GM21367 (cell line): ENCODE data around the gene DCST1.
"Not testable (repeated sequence)": the region's sequence is repeated elsewhere in the genome, so short reads cannot be mapped to it uniquely, and the experiment has no call there.

Source experiments
- ATAC-seq: cut with Tn5 transposase; IDR thresholded peaks from one replicate; pipeline ENCODE4 v1.9.1; 2021; ENCODE audit not compliant: unreplicated experiment

DCST1 gene, protein sequence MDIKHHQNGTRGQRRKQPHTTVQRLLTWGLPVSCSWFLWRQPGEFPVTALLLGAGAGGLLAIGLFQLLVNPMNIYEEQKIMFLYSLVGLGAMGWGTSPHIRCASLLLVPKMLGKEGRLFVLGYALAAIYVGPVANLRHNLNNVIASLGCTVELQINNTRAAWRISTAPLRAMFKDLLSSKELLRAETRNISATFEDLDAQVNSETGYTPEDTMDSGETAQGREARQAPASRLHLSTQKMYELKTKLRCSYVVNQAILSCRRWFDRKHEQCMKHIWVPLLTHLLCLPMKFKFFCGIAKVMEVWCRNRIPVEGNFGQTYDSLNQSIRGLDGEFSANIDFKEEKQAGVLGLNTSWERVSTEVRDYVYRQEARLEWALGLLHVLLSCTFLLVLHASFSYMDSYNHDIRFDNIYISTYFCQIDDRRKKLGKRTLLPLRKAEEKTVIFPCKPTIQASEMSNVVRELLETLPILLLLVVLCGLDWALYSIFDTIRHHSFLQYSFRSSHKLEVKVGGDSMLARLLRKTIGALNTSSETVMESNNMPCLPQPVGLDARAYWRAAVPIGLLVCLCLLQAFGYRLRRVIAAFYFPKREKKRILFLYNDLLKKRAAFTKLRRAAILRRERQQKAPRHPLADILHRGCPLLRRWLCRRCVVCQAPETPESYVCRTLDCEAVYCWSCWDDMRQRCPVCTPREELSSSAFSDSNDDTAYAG

DNA sequence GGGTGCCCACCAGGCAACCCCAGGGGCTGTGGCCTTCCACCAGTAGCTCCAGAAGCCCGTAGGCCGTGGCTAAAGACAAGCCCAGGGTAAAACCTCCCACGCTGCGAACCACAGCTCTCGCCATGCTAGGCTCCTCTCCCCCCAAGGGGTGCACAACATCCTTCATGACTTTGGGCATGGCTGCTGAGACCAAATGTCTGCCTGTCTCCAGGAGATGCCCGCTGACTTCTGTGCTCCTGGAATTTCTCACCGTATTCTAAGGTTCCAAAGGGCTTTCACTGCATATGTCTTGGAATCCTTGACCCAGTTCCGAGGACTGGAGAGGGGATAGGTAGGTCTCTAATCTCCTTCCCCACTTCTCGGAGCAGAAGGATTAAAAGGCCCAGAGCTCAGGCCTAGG, at the start of gene DCST1, which contains the start of gene DCST2:
Gene DCST1 (plus strand): TSS at position 301 of the 400 bp plus-strand sequence. CDS start 213 bp downstream, outside the sequence.
Gene DCST2 (minus strand): TSS at position 258 of the 400 bp plus-strand sequence. CDS start 80 bp downstream, at position 178.
- ATAC-seq = no peak

GRCh38 chr1:154986736-154987135, 46.9 kb upstream of the DCST1 start:
- not testable (repeated sequence) for ATAC-seq

DNA sequence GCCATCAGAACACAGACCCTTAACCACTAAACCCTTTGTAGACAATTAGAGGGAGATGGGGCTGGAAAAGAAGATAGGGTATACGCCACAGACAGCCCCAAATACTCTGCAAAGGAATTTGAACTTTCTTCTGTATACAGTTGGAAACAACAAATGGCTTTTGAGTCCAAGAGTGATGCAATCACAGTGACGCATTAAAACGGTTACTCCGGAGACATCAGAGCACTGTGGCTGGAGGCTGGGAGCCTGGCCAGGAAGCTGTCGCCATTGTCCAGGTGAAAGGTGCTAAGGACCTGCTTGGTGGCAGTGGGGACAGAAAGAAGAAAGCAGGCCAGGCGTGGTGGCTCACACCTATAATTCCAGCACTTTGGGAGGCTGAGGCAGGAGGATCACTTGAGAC, 46.3 kb upstream of the DCST1 start:
- no peak for ATAC-seq

GRCh38 chr1:154988058-154988954, 45.3 kb upstream of the DCST1 start:
- no peak for ATAC-seq

GRCh38 chr1:154989195-154989860, 44.3 kb upstream of the DCST1 start:
- no peak for ATAC-seq

GRCh38 chr1:154990276-154990675, 43.3 kb upstream of the DCST1 start:
- no peak for ATAC-seq

GRCh38 chr1:154992721-154993571, 40.7 kb upstream of the DCST1 start:
- ATAC-seq = no peak

DNA sequence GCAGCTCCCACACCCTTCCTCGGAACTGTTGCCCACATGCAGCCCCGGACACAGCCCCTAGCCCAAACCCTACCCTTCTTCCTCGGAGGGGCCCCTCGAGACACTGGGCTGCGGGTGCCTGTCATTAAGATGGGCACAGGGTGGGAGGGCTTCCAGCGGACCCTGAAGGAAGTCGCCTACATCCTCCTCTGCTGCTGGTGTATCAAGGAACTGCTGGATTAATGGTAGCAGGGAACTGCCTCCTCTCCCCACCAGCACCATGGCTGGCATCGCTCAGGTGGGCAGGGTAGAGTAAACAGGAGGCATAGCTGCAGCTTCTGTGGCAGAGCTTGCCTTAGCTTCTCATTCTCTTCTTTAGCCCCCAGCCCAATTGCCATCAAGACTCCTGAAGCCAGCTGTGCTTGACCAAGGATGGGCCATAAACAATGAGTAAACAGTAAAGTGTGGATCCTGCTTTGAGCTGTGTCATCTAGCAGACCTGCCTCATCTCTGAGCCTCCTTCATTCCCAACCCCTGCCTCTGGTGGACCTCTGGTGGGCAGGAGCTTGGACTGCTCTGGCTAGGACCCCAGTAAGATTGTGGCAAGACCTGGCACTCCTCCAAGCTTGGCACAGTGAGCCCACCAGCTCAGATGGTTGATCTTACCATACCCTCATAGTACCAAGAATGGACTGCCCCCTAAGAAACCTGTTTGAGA, 39.9 kb upstream of the DCST1 start, which contains the start of gene LENEP:
Gene LENEP (plus strand): TSS at position 15 of the 697 bp plus-strand sequence. CDS start 22 bp downstream, at position 37.
- ATAC-seq = no peak

DNA sequence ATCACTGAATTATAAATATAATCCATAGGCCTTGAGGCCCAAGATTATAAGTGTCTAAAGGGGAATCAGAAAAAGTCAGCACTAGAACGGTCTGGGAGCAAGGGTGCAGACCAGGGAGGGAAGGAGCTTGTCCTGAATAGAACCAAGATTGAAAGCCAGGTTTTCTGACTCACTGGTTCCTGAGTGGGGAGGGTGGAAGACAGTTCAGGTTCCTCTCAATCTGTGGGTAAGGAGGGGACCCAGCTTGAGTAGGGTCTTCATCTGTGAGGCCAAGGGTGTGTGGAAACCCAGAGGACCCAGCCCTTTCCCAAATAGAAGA, 39.4 kb upstream of the DCST1 start:
- no peak for ATAC-seq

DNA sequence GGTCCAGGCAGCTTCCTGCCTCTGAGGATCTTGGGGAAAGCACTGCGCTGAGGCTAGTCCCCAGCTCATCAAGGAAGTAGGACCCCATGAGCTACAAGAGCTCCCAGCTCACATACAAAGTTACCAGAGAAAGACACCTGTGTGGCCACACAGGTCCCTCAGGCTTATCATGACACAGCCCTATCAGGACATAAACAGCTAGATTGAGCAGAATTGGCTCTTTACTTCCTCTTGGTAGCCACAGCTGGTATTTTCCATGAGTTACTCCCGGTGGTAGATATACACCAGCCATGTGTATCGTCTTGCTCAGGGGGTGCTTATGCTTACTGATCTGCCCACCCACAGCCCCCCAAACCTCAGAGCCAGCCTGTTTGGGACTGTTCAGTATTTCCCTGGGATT, 39.0 kb upstream of the DCST1 start:
- no peak for ATAC-seq

- not testable (repeated sequence) for ATAC-seq
These were observed 38.2 kb upstream of the DCST1 start for GRCh38 chr1:154995301-154995983.

GRCh38 chr1:154996966-154997701, 36.5 kb upstream of the DCST1 start:
- ATAC-seq = no peak

DNA sequence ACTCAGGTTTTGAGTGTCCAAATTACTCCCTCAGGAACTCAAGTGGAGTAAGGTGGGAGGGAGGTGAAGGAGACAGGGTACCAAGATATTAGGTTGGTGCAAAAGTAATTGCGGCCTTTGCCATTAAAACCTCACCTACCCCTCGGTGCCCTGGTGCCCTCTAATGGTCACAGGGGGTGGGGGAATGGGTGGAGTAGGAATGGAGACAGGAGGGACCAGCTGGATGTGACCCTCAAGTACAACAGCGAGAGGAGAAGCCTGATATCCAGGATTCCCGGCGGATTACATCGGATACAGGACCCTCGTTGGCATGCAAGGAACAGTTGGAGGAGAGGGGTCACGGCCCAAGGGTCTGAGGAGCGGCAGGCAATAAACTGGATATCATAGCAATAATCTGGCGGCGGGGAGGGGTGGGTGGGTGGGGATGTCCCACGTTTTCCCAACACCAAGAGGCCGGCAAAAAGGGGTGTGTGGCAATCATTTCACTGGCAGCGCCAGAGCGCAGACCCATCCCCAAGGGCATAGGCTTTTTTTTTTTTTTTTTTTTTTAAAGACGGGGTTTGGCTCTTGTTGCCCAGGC, 35.3 kb upstream of the DCST1 start:
- no peak for ATAC-seq

- ATAC-seq = no peak
These were observed 34.6 kb upstream of the DCST1 start for GRCh38 chr1:154998818-154999570.

DNA sequence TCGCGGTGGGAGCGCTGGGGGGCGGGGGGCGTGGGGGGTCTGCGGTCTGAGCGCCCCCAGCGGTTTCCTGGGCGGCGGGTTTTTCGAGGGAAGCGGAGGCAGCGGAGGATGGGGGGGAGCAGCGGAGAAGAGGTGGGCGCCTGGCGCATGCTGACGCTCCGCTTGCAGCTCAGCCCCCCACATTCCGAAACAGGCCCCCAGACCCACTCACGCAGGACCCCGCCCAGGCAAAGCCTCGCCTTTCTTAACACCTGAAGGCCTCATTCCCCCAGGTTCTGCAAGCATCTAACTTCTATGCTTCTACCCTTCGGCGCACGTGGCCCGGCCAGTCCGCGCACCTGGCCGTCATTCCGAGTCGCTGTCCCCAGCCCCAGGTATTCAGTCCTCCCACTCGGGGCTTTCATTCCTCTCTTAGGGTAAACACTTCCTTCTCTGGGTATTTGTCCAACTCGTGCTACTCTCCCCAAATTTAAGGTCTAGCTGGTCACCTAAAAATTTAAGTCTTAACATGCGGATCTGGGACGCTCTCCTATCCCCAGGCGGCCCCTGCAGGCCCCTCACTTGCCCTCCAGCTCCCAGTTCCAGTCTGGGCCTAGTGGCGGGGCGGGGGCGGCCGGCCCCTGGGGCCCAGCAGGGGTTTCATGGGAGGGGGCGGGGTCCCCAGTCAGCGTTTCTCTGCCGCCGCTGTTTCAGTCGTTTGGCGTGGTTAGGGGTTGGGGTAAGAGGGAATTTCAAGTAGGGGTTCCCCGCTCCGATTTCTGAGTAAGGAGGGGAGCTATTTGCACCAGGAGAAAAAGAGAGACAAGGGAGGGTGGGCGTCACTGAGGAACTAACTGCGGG, 33.8 kb upstream of the DCST1 start:
- no peak for ATAC-seq

DNA sequence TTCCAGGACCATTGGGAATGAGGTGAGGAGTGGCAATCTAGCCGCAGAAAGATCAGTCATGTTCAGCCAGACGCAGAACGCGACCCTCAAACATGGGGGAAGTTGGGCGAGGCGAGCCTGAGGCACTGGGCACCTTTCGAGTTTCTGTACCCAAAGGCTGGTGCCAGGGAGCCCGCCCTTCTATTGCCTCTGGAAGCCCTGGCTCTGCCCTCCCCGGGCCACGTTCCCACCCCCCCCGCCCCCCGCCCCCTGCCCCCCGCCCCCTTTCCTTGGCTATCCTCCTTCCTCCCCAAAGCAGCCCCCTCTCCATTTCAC, 33.3 kb upstream of the DCST1 start:
- ATAC-seq = no peak
